Activated T-cell treated with anti-CD3 and anti-CD28 coated beads, Interleukin-2, amount 50 U/mL, for 48 hours (primary cell): ENCODE results near the gene PCYT2.

Experiments used
- DNase-seq, 2 experiments: peaks; one replicate each; pipeline ENCODE4 v3.0.0-alpha.2; 2020

PCYT2 gene

DNA sequence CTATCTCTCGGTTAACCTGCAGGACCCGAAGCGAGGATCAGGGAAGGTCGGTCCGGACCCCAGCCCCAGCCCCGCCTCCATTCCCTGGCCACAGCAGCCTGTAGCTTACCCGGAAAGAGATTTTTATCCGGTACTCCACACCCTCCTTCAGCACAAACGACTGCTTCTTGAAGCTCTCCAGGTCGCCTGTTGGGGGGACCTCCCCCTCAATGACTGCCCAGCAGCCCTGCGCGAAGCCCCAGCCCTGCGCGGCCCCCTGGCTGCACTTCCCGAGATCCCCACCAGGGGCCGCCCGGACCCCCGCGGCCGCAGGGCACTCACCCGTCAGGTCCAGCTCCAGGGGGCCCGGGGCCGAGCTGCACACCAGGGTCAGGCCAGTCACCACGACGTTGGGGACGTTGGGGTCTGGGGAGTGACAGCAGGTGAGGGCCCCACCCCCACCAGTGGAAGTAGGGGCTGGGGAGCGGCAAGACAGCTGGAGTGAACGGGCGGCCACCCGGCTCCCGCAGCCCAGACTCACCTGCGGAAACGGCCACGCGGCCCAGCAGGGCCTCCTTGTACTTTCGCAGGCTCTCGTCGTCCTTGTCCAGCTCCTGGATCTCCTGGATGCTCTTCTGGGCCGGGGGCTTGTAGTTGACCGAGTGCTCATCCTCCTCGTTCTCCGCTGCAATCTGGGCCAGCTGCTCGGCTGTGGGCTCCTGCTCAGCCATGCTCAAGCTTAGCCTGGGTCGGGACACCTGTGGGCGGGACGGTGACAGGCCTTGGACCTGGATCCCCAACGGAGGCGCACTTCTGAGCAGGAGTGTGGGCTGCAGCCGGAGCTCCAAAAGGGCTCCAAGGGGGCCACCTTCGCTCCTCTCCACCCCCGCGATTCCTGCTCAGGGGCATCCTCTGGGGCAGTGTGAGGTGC is 41.7 kb downstream of the PCYT2 start:
- peak; percentile 75 to 77 for DNase-seq

DNA sequence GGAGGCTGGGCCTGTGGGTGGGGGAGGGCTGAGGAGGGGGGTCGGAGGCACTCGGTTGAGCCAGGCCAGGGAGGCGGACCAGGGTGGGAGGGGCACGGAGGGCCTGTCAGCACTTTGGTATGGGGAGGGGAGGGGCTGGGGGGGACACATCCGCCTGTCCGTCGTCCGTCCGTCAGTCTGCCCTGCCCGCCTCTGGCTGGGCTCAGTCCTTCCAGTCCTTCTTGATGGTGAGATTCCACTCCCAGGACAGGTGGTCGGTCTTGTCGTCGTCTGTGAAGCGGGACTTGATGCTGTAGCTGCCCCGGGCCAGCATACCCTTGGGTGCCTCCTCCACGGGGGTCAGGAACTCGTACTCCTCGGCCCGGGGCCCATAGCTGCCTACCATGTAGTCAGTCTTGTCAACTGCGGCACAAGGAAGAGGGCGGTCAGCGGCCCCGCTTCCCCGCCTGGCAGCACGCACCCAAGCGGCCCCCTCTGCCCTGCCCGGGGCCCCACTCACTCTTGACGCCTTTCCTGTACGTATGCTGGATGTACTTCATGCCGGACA is 42.5 kb downstream of the PCYT2 start:
- DNase-seq = no peak

DNA sequence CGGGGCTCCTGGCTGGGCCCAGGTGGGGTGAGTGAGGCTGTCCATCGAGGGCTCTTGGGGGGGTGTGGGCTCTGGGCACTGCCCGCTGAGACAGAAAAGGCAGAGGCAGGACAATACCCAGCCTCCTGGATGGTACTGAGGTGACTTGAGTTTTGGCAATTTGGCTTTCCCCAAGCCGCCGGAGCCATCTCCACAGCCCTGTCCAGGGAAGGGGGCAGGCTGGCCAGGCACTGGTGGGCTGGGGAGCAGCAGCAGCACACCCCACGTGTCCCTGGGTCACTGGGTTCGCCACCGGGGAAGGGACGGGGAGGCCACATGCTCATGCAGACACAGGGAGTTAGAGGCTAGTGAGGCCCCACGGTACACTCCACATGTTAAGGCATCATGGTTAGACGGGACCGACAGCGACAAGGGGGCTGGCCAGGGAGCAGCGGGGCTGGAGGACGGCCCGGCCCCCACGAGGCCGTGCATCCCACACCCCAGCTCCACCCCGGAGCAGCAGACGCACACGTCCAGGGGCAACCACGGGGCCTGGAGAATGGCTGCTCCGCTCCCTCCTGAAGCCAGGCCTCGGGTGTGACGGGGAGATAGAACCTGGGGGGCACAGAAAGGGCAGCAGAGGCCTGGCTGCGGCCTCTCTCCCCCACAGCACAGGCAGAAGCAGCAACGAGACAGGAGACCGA is 43.1 kb downstream of the PCYT2 start:
- no peak for DNase-seq

DNA sequence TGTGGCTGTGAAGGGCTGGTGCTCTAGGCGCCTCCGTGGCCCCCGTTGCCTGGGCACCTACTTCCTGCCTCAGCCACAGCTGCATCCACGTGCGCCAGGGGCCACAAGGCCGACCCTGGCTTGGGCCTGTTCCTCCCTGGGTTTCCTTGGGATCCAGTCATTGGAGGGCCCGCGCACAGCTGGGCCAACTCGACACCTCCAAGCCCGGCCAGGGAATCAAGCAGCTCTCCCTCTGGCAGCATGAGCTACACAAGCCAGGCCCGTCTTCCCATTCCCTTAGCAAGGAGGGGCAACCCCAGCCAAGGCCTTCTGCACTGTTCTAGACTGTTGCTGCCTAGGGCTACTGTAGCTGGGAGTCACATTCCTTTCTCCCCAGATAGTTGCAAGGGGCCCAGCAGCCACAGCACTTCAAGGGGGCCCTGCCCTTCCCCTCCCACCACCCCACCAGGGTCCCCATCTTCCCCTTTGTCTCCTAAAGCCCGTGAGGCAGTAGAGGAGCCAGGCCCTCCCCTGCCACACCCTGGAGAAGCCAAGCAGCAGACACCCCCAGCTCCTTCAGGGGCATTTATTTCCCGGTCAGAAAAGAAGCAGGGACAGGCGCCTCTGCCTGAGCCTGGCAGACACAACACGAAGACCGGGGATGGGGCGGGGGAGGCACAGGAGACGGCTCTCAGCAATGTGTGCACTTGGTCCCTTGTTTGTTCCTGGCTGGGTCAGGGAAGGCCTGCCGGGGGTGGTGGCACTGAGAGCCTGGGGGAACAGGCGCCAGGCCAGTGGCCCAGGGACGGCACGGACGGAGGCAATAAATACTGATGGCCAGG is 43.8 kb downstream of the PCYT2 start:
- peak in 1 of 2 experiments; percentile 57 for DNase-seq

DNA sequence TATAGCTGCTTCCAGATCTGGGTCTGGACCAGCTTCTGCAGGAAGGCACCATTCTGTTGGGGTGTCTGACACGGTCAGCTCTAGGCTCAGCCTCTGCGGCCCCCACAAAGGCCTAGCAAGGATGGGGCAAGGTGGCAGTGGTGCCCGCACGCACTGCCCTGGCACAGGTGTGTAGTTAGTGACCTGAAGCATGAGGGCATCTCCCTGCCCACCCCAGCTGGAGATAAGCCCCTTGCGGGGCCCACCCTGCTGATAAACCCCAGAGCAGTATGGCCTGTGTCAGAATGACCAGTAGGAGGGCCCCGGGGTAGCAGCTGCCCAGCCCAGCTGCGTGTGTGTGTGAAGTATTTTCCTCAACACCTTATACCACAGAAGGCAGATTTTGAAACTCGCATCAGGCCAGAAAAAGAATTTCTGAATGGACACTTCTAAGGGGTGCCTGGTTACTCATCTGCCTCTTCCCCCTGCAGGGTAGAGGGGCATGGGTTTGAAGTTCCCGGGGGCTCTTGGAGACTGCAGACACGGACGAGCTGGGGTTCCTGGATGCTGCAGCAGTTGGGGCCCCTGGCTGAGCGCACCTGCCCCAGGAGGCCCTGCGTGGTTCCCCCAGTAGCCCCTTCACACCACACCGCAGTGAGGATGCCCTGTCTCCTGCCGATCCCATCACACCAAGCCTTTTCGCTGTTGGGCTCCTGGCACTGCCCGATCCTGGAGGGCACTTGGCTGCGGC is 44.6 kb downstream of the PCYT2 start:
- peak in 1 of 2 experiments; percentile 46 for DNase-seq

DNA sequence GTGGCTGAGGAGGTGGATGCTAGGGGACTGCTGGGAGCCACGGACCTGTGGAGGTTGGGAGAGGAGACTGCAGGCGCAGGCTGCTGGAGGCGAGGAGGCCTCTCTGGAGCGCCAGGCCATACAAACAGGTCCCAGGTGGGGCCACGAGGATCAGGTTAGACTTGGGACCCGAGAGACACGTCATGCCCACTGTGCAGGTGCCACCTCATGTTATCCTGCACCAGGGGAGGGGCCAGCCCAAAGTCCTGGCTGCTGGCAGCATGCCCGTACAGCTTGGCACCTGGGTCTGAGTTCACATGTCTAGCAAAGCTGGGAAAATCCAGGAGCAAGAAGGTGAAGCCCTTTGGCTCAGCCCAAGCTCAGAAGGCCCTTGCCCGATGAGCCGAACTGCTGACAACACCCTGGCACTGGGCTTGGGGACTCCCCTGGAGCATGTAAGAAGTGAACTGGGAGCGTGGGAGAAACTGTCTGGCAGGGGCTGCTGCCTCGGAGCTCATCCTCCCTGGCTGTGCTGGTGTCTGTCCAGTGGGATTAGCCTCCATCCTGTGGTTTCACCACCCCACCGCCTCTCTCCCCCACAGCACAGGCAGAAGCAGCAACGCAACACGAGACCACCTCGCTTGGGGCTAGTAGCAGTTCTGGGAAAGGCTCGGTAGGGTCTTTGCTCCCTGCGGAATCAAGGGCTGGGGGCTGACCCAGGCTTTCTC is 45.3 kb downstream of the PCYT2 start:
- peak; percentile 53 to 56 for DNase-seq

DNA sequence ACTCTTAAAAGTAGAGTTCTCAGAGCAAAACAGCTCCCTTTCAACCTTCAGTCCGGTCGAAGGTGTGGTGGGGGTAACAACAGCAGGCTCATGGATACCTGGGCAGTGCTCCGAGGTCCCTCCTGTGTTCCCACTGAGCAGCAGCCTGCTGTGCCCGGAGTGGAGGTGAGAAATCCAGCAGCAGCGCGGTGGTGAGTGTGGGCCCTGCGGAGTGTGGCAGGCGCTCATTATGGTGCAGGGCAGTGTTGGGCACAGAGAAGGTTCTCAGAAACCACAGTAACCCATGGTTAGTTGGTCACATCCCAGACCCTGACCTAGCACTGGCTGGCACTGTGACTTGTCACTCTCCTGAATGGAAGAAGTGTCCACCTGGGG is 45.9 kb downstream of the PCYT2 start:
- peak in 1 of 2 experiments; percentile 36 for DNase-seq

DNA sequence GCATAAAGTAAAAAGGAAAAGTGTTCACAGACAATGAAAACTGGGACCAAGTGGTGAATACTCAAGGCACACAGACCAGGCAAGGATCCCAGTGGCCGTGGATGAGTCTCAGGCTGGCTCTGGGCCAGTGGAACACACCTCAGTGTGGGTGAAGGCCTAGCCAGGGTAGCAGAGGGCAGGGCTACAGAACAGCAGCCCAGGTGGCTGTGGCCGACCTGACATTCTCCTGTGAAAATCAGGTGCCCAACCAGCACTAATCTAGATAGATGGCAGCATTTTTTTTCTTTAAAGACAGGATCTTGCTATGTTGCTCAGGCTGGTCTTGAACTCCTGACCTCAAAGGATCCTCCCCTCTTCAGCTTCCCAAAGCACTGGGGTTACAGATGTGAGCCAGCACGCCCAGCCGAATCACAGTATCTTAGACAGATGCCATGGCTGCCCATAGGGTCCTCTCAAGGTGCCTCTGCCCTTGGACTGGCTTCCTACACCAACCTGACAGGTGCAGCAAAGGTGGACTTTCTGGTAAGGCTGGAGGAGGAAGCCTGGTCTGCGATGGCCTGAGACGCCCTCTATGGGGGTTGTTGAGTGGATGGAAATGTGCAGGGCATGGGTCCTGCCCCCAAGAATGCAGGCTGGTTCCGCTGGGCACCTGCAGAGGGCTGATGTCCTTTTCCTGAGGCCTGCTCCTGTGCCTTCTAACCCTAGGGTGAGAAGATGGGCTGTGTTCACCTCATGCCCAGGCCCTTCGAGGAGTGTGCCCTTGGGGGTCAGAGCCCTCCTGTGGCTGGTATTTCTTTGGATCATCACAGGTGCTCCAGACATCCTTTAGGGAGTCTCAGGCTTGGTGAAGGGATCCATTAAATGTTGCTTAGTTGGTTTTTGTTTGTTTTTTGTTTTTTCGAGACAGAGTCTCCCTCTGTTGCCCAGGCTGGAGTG is 47.1 kb downstream of the PCYT2 start:
- no peak for DNase-seq

DNA sequence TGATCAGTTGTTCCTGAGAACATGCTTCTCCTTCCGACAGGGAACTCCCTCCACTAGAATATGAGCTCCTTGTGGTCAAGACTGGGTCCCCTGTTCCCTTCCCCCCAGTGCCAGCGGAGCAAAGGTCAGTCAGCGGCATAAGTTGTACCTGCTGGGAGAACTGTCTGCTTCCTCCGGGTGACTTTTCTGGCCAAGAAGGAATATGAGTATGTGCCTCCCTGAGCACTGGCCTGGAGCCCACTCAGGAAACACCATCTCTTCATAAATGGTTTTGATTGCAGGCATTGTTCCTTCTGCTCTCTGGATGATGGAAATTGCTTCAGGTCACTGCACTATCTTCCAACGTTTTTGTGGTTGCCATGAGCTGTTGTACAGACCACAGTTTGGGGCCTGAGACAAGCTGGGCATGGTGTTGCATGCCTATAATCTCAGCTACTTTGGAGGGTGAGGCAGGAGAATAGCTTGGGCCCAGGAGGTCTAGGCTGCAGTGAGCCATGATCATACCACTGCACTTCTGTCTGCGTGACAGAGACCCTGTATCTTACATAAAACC is 48.0 kb downstream of the PCYT2 start:
- DNase-seq = no peak

DNA sequence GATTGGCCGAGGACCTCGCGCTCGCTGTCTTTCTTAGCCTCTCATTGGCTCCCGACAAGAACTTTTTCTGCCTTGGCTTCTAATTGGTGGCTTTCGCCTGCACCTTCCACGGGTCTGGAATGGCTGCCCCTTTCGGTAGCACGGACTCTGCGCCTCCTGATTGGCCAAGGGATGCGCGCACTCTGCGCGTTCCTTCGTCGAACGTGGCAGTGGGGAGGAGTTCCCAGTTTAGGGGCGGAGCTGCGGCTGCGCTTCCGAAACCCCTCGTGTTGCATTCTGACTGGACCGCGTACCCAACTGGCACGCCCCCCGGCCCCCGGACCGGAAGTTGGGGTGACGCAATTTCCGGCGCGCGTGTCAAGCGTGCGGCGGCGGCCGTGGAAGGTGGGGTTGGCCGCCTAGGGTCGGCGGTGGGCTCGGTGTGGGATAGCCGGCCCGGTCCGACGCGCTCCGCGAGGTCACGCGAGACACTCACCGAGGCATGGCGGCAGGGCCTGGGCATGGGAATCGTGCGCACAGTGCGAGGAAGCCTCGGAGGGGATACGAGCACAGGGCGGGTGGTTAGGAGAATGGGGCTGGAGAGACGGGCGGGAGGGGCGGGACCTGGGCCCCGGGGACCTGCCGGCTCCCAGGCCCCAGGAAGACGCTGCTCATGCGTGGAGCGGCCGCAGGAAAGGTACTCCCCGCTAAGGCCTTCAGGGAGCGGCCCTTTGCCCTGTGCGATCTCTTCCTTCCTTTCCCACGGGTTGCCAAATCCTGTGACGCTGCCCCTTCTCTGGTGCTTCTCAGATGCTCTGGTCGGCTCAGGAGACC is 50.2 kb downstream of the PCYT2 start:
- peak; percentile 100 for DNase-seq

DNA sequence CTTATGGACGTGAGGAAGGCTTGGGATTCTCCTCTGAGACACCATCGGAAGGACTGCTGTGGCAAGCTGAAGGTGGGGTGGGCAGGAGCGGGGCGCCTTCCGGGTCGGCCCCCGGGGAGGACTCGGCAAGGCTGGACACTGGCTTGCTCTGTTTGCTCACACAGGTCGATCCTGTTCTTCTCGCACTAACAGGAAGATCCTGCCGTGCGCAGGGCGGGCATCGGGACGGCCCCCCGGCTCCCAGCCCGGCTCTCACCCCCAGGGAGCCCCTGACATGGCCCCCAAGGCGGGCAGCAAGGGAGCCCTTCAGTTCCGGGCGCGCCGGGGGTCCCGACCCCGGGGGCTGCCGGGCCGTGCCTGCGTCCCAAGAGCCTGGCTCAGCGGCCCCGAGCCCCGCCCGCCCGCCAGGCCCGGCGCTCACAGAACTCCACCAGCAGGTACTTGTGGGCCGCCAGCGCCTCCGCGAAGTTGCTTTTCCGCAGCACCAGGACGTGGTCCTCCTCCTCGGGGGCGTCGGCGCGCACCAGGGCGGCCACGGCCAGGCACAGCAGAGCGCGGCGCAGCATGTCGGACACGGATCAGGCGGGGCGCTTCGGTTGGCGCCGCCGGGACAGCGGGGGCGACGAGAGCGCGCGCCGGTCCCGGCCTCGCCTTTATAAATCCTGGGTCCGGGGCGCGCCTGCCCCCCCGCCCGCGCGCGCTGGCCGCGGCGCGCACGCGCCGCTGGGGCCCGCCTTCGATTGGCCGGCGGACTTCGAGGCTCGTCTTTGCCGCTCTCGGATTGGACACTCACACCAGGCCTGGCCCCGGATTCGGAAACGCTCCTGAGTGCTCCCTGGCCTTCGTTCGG is 51.1 kb downstream of the PCYT2 start, which contains the start of gene P4HB:
TSS of gene P4HB (minus strand) at position 630 of the 850 bp plus-strand sequence. CDS start at position 566, 64 bp downstream.
- DNase-seq = peak; percentile 34 to 43

DNA sequence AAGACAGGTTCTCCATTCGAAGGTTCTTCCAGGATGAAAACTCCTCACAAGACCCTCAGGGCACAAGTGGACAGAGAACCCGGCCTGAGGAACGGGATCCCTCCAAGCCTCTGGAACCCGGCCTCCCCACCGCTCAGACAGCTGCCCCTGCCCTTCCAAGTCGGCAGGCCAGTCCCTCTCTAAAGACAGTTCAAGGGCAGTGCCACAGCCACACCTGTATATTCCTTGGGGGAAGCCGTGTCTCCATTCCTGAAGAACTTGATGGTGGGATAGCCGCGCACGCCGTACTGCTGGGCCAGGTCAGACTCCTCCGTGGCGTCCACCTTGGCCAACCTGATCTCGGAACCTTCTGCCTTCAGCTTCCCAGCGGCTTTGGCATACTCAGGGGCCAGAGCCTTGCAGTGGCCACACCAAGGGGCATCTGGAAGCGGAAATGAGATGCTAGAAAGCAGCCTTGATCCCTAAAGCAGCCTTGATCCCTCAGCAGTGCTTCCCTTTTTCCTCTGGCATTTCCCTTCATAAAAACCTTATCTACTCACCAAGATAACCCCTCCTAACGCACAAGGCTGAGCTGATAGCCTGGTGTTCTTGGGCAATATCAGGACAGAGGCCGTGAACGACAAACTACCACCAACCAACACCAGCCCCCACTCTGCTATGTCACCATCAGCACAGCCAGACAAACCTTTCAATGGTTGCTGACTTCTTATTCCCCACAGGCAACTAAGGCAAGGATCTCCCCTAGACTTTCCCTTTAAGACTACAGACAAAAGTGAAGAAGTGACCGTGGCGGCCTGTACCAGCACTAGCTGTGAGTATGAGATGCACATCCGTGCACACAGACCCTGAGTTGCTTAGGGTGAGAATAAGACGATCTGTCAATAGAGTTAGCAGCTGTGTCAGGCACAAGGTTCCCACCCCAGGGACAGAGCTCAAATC is 52.0 kb downstream of the PCYT2 start:
- DNase-seq = no peak

DNA sequence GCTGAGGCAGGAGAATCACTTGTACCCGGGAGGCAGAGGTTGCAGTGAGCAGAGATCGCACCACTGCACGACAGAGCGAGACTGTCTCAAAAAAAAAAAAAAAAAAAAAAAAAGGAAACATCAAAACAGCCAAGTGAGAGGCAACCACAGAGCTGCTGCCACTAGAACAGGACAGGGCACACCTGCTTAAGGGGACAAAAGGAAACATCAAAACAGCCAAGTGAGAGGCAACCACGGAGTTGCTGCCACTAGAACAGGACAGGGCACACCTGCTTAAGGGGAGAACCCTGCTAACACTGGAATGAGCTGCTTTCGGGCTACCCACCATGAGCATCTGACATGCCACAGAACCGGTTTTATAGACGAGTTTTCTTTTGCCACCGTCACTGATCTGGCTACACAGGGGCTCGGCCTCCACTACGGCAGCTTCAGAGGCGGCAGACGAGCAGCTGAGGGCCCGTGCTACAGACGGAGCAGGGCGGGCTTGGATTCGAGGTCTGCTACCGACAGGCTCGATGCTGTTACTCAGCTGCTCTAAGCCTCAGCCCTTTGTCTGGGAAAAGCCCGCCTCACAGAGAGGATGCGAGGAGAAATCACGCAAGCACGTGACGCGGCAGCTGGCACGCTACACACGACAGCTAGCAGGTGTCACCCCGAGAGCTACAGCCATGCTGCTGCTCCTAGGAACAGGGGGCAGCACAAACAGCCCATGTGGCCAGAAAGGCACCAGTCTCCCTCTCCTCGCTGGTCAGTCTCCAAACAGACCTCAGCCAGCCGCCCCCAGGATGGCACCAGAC is 52.8 kb downstream of the PCYT2 start:
- no peak for DNase-seq

DNA sequence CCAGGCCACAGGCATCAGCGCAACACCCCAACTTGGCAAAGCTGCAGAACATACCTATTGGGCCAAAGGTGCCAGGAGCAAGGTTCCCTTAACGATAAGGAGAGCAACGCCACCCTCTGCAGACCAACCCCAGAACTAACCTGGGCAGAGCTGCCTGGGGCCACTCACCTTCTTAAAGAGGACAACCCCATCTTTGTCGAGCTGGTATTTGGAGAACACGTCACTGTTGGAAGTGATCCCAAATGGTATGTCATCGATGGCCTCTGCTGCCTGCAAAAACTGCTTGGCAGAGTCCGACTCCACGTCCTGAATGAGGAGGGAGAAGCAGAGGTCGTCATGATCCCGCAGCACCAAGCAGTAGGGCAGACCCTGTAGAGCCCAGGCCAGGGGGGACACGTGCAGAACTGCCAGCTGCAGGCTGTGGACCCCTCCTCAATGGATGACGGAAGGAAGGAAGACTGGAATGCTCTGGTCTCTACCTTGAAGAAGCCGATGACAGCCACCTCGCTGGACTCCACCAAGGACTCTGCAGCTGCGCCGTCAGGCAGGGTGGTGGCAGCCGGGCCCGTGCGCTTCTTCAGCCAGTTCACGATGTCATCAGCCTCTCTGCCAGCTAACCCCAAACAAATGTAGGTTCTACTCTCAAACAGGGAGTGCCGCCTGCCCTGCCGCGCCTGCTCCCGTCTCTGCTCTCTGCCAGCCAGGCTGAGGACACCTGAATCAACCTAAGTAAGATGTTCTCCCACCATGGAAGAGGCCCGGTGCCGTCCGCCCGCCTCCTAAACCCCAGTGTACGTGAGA is 56.0 kb downstream of the PCYT2 start:
- no peak for DNase-seq

DNA sequence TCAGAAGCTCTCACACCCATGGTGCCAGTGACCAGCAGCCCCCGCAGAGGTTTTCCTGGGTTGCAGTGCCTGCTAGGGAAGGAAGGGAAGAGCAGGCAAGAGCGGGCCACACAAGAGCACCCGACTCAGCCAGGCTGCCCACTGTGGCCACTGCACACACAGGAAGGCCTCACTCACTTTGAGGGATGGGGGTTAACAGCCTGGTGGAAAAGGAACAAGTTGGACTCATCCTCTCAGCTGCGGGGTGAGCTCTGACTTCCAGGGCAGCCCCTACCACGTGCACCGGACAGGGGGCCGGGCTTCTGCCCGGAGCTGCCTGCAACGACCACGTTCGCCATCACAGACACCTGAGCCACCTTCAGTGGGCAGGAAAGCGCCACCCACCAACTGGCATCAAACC is 59.0 kb downstream of the PCYT2 start:
- DNase-seq = no peak
